GM12892 (cell line): ENCODE results near the gene RAP1GAP2.

Source experiments
- DNase-seq: peaks from one replicate; pipeline ENCODE4 v3.0.0; 2011; ENCODE audit not compliant: insufficient read length
- FAIRE-seq: peaks from 2 replicates; lab custom pipeline; 2011; peaks lifted over from hg19 to GRCh38; lab: Jason Lieb, UNC
- POLR2A ChIP-seq: IDR thresholded peaks from 2 replicates; pipeline ENCODE4 v1.6.1; 2011; ENCODE audit warnings: low read depth, low read length, control low read depth
- POLR2AphosphoS5 ChIP-seq: IDR thresholded peaks from 2 replicates; pipeline ENCODE4 v1.6.1; 2011; ENCODE audit warnings: low read depth, low read length, control low read depth
- TAF1 ChIP-seq: IDR thresholded peaks from 2 replicates; pipeline ENCODE4 v1.6.1; 2011; ENCODE audit warnings: low read depth, mild to moderate bottlenecking, control low read depth, low read length, borderline replicate concordance

Gene RAP1GAP2

DNA sequence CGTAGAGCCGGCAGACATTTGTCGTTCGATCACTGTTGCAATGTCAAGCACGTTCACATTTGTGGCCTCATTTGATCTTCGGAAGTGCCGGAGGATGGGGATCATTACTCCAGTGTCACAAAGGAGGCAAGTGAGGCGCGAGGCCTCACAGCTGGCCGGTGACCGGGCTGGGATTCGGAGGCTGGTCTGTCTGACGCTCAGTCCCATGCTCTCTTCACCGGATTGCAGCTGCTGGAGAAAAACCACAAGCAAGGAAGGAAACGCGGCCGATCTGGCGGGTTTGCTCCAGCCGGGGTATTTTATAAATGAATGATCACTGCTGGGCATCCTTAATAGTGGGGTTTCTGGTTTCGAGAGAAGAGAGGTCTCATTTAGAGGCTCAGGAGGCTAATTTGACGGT is 139.4 kb downstream of the RAP1GAP2 start:
- DNase-seq (no peak), FAIRE-seq (no peak)

DNA sequence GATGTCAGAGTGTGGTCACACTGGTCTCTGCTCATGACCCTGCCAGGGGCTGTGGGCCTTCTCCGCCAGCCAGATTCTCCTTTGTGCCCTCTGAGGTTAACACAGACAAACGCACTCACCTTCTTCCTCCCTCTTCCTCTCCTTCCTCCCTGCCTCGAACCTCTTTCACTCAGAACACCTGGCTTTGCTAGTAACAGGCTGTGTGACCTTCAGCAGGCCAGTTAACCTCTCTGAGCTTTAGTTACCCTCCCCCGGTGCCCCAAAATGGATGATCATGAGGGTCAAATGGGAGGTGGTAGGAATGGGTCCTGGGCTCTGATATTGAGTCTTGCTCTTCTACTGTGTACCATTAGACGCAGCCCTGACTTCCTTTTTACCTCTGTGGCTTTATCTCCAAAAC is 140.1 kb downstream of the RAP1GAP2 start:
- DNase-seq (no peak), FAIRE-seq (no peak)
- no peak for TF ChIP-seq POLR2A
- no peak for TF ChIP-seq TAF1
- TF ChIP-seq POLR2AphosphoS5: no peak

More for the DNA sequence above, 139.4 kb downstream of the RAP1GAP2 start:
- TF ChIP-seq TAF1: no peak
- TF ChIP-seq POLR2AphosphoS5: no peak
- TF ChIP-seq POLR2A: no peak

DNA sequence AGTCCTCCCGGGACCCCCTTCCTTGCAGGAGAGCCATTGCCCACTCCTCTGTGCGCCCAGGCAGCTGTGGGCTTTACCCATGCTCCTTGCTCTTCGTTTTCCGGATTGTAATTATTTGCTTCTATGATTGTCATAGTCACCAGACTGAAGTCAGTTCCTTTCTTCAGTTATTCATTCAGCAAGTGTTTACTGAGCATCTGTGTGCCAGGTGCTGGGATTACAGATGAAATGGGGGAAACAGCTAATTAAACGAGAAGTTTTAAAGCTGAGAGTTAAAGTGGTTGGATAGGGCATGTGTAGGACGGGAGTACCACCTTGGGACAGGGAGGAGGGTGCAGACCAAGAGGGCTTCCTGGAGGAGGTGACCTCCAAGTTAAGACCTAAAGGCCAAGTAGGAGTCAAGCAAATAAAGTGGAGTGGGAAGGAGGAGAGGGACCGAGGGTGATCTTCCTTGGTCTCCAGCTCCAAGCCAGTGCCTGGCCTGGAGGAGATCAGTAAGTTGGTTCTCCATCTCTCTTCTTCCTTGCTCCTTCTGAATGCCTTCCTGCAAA is 140.6 kb downstream of the RAP1GAP2 start:
- FAIRE-seq: no peak

DNA sequence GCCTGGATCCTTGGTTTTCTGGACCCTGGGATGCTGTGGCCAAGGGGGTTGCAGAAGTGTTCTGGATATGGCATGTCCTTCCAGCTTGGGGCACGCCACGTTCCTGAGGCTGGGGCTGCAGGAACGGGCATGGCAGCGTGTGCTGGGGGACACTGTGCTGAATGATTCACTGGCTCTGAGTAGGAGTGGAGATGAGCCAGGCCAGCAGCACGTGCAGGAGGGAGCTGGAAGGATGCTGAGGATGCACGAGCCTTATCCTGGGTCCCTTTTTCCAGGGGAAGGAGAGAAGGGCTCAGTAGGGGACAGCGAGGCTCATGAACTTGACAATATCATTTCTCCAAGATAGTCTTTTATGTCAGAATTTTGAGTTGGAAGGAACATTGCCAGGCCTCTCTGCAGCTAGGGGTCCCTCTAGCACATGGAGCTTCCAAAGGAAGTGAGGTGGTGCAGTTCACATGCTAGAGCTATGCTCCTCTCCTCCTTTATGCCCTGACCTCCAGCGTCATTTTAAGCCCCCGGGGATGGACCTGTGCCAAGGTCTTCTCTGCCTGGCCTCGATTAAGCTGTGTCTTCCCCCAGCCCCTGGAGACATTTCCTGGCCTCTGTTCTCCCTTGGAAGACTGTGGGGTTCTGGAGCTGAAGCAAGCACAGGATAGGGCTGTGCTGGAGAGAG is 141.2 kb downstream of the RAP1GAP2 start:
- no peak for DNase-seq
- no peak for FAIRE-seq
- TF ChIP-seq TAF1 (no peak), POLR2AphosphoS5 (no peak)

More for the DNA sequence above, 140.6 kb downstream of the RAP1GAP2 start:
- TF ChIP-seq POLR2AphosphoS5: no peak
- TF ChIP-seq TAF1: no peak
- no peak for TF ChIP-seq POLR2A
- no peak for DNase-seq

DNA sequence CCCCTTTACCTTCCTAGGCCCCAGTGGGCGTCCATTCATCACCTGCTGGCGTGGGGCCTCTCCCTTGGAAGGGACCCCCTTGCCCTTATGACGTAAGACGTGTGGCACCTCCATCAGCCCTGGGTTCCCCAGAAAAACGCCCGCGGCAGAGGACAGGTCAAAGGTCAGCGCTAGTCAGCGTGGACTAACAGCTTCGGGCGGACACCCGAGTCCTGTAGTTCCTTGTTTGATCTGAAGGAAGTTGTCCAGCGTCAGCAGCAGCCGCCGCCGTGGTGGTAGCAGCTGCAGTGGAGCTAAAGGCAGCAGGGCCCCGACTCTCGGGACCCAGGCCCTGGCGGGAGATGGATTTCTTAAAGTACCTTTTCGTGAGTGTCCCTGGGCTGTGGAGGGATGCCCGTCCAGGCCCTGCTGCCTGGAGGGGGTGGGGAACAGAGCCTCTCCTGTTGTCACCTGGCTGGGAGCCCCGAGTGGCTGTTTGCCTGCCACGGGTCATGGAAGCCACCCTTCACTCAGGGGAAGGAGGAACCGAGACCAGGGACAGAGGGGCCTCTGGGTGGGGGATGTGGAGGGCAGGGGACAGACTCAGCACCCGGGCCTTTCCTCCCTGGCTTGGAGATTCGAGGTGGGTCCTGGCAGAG is 143.6 kb downstream of the RAP1GAP2 start:
- no peak for FAIRE-seq
- TF ChIP-seq POLR2A: no peak
- no peak for TF ChIP-seq POLR2AphosphoS5
- no peak for TF ChIP-seq TAF1

DNA sequence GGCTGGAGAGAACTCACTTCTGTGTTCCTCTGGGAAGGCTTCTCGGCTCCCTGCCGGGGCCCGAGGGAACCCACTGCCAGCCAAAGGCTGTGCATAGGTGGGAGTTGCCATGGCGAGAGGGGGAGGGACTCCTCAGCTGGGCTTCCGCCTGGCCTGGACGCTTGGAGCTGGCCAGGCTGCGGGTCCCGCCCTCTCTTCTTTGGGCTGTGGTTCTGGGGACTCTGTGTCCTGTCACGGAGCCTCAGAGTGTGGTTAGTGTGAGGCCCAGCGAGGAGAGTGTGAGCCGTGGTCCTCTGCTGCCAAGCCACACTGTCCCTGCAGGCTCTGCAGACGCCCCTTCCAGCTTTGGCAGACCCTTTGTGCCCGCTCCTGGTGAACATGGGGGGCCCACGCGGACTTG is 144.1 kb downstream of the RAP1GAP2 start:
- no peak for TF ChIP-seq POLR2A
- TF ChIP-seq POLR2AphosphoS5: no peak
- TF ChIP-seq TAF1: no peak
- FAIRE-seq (no peak), DNase-seq (no peak)

More for the DNA sequence above, 143.6 kb downstream of the RAP1GAP2 start:
- no peak for DNase-seq

DNA sequence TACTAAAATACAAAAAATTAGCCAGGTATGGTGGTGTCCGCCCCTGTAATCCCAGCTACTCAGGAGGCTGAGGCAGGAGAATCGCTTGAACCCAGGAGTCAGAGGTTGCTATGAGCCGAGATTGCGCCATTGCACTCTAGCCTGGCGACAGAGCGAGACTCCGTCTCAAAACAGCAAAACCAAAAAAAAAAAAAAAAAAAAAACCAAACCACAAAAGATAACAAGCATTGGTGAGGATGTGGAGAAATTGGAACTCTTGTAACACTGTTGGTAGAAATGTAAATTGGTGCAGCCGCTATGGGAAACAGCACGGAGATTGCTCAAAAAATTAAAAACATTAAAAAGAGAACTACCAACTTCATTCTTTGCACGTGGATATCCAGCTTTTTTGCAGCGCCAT is 147.7 kb downstream of the RAP1GAP2 start:
- DNase-seq (no peak), FAIRE-seq (no peak)
- TF ChIP-seq POLR2AphosphoS5 (no peak), TAF1 (no peak), POLR2A (no peak)

DNA sequence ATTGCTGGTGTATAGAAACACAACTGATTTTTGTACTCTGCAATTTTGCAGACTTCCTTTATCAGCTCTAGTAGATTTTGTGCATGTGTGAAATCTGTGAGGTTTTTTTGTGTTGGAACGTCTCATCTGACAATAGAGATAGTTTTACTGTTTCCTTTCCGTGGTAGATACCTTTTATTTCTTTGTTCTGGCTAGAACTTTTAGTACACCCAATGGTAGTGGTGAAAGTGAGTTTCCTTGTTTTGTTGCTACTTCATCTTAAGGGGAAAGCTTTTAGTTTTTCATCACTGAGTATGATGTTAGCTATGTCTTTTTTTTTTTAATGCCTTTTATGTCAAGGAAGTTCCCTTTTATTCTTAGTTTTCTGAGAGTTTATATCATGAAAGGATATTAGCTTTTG is 149.1 kb downstream of the RAP1GAP2 start:
- DNase-seq (no peak), FAIRE-seq (no peak)
- TF ChIP-seq TAF1 (no peak), POLR2A (no peak), POLR2AphosphoS5 (no peak)

DNA sequence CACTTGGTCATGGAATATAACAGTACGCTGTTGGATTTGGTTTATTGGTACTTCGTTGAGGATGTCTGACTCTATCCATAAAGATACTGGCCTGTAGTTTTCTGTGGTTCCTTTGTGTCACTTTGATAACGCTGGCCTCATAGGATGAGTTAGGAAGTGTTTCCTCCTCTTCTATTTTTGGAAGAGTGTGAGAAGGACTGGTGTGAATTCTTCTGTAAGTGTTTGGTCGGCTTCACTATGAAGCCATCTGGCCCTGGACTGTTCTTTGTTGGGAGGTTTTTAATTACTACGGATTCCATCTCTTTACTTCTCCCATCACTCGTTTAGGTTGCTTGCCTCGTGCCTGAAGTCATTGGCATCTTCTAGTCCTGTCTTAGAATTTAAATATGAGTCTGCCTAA is 149.9 kb downstream of the RAP1GAP2 start:
- no peak for TF ChIP-seq TAF1
- TF ChIP-seq POLR2A: no peak
- no peak for TF ChIP-seq POLR2AphosphoS5
- no peak for DNase-seq
- FAIRE-seq: no peak

DNA sequence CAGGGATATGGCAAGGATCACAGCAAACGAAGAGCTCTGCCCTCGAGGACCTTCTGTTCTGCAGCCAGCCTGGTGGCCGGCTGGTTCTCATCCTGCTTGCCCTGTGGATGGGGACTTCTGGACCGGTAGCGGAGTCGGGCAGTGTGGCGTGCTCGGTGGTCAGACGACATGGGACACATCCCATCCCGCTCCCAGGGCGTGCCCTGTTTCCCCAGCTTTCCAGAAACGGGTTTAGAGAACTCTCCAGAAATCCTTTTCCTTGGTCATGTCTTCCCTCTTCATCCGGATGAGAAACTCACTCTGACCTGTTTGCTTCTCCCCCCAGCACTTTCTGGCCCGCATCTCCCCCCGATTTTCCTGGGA is 151.3 kb downstream of the RAP1GAP2 start:
- FAIRE-seq (no peak), DNase-seq (no peak)
- TF ChIP-seq POLR2AphosphoS5 (no peak), POLR2A (no peak)

DNA sequence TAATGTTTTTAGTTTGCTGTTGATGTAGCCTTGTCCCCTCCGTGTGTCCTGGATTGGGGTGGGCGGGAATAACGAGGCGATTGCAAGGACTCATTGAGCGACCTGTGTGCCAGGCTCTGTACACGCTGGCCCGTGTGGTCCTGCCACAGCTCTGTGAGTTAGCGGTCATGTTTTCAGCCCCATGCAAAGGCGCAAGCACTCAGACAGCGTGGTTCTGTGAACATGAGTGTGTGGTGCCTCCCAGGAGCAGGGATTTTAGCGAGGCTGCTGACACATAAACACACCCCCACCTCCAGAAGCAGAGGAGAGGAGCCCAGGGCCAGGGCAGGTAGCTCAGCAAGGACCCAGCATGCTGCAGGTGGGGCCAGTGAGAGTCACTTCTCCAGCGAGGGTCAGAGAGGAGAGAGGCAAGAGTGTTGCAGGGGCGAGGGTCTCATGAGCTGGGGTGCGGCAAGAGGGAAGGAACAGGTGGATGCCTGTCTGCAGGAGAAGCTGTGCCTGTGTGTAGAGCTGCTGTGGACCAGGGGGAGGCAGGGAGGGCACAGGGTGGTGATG is 151.8 kb downstream of the RAP1GAP2 start:
- no peak for FAIRE-seq
- DNase-seq: no peak
- TF ChIP-seq POLR2A: no peak
- no peak for TF ChIP-seq TAF1
- no peak for TF ChIP-seq POLR2AphosphoS5
